HEK293T (cell line): ENCODE results near the gene KIAA1614.

Experiments
- BHLHE40 ChIP-seq: fragments of 450-650 bp; IDR thresholded peaks from 2 replicates; pipeline ENCODE4 v1.6.1; 2016; ENCODE audit warnings: mild to moderate bottlenecking, moderate library complexity, borderline replicate concordance
- CTBP1 ChIP-seq: fragments of 450-650 bp; IDR thresholded peaks from 2 replicates; pipeline ENCODE4 v1.6.1; 2016; ENCODE audit warnings: borderline replicate concordance
- ELF4 ChIP-seq: fragments of 450-650 bp; IDR thresholded peaks from 2 replicates; pipeline ENCODE4 v1.6.1; 2017; ENCODE audit warnings: antibody characterized with exemption
- FOXA1 ChIP-seq: fragments of 450-650 bp; IDR thresholded peaks from 2 replicates; pipeline ENCODE4 v1.6.1; 2016; ENCODE audit warnings: mild to moderate bottlenecking
- FOXK2 ChIP-seq: fragments of 450-650 bp; IDR thresholded peaks from 2 replicates; pipeline ENCODE4 v1.6.1; 2016; ENCODE audit warnings: mild to moderate bottlenecking
- FOXM1 ChIP-seq: fragments of 450-650 bp; IDR thresholded peaks from 2 replicates; pipeline ENCODE4 v1.6.1; 2017; ENCODE audit warnings: mild to moderate bottlenecking, borderline replicate concordance
- HDGF ChIP-seq: fragments of 450-650 bp; IDR thresholded peaks from 2 replicates; pipeline ENCODE4 v1.6.1; 2017; ENCODE audit warnings: antibody characterized with exemption, borderline replicate concordance
- NFRKB ChIP-seq: fragments of 450-650 bp; IDR thresholded peaks from 2 replicates; pipeline ENCODE4 v1.6.1; 2016; ENCODE audit warnings: mild to moderate bottlenecking, moderate library complexity
- SP1 ChIP-seq: fragments of 450-650 bp; IDR thresholded peaks from 2 replicates; pipeline ENCODE4 v1.6.1; 2017
- TF ChIP-seq, protein P1 (sequence below): fragments of 450-650 bp; IDR thresholded peaks from 2 replicates; pipeline ENCODE4 v1.6.1; 2016

DNA sequence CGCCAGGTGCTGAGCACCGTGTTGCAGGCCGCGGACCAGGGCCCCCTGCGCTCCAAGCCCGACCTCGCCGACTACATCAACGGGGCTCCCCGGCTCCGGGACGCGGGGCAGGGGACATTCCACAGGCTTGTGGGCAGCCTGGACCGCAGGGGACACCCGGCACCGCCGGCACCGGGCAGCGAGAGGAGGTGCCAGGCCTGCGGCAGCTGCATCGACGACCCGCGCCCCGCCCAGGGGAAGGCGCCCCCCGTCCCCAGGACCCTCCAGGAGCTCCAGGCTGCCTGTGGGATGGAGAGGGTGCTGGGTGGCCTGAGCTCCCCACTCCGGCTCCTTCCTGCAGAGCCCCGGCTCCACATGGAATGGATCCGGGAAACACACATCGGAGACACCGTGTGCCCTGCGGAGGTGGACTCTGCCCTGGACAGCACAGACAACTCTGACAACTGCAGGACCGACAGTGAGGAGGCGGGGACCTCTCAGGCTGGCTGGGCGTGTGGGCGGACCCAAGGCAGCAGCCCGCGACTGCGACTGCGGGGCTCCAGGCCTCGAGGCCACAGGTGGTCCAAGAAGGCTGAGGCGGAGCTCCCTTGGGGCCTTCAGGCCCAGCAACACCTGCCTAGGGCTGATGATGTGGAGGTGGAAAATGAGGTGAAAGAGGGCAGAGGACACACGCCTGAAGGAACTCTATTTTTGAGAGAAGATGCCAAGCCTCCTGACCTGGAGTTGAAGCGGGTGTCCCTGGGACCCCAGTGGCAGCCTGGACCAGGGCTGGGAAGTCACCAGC is 22.8 kb downstream of the KIAA1614 start:
- no peak for TF ChIP-seq FOXK2
- no peak for TF ChIP-seq SP1
- TF ChIP-seq NFRKB, result no peak
- TF ChIP-seq BHLHE40, result no peak
- no peak for TF ChIP-seq FOXA1
- no peak for TF ChIP-seq ELF4
- TF ChIP-seq, protein P1, sequence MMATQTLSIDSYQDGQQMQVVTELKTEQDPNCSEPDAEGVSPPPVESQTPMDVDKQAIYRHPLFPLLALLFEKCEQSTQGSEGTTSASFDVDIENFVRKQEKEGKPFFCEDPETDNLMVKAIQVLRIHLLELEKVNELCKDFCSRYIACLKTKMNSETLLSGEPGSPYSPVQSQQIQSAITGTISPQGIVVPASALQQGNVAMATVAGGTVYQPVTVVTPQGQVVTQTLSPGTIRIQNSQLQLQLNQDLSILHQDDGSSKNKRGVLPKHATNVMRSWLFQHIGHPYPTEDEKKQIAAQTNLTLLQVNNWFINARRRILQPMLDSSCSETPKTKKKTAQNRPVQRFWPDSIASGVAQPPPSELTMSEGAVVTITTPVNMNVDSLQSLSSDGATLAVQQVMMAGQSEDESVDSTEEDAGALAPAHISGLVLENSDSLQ, result no peak
- TF ChIP-seq CTBP1, result no peak
- no peak for TF ChIP-seq FOXM1
- TF ChIP-seq HDGF, result no peak
